ENCODE measurements around the gene GCK.

DNA sequence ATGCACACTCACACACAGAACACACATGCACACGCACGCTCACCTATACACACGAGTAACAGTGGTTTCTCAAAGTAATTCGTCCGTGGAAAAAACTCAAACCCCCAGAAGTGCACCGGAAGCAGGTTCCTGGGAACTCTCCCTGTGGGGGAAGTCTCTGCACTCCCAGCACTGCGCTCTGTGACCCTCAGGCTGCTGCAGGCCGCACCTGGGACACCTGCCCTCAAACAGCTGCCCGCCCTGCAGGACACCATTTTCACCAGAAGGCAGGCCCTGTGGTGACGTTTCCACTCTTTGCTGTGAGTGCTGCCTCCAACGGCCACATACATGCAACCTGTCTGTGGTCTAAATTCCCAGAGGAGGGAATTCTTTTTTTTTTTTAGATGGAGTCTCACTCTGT is 32.8 kb upstream of the GCK start:
- TF ChIP-seq CTCF (IDR thresholded peaks at IDR 0.05) (no peak), POLR2AphosphoS5 (IDR thresholded peaks at IDR 0.05) (no peak), POLR2A (IDR thresholded peaks at IDR 0.05) (no peak)

Measured in sigmoid colon (tissue), 4 donors.